ENCODE results near the gene PSMD1. TPM values are rescaled to one million over a fixed set of nuclear protein-coding genes. Genes with fewer than 3 reads are reported as not detected.

PSMD1 gene
- total RNA-seq, 1 donor from 2014 or later: 108 TPM

DNA sequence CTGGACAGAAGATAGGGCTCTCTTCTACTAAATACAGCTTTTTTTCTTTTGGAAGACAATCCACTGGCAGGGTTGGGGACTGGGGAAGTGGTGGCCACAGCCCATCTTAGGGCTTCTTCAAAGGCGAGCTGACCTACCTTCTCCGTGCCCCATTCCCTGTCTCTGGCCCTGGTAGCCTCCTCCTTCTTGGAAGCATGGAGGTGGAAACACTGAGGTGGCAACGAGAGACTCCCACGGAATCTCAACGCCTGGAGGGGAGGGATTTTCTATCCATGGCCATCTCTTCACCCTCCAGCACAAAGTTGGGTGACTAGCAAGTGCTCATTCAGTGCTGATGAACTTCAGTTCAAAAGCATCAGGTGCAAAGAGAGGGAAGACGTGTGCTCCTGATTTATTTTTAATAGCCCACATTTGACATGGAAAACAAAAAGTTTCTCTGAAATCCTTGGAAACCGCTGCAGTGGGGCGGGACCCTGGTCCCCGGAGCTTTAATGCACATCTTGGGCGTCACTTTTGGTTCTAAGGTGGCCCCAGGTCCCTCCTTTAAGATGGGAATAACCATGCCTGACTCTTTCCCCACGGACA, 141.1 kb downstream of the PSMD1 start:
- TF ChIP-seq, protein P1, sequence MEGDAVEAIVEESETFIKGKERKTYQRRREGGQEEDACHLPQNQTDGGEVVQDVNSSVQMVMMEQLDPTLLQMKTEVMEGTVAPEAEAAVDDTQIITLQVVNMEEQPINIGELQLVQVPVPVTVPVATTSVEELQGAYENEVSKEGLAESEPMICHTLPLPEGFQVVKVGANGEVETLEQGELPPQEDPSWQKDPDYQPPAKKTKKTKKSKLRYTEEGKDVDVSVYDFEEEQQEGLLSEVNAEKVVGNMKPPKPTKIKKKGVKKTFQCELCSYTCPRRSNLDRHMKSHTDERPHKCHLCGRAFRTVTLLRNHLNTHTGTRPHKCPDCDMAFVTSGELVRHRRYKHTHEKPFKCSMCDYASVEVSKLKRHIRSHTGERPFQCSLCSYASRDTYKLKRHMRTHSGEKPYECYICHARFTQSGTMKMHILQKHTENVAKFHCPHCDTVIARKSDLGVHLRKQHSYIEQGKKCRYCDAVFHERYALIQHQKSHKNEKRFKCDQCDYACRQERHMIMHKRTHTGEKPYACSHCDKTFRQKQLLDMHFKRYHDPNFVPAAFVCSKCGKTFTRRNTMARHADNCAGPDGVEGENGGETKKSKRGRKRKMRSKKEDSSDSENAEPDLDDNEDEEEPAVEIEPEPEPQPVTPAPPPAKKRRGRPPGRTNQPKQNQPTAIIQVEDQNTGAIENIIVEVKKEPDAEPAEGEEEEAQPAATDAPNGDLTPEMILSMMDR (IDR thresholded peaks at IDR 0.05): no peak
- peaks cover 17% of the 10 kb centered on the region for H3K36me3 Mint-ChIP-seq (ENCODE audit: low read depth)
- peaks cover 49% of the 10 kb centered on the region for H3K4me1 Mint-ChIP-seq (ENCODE audit: low read depth)

DNA sequence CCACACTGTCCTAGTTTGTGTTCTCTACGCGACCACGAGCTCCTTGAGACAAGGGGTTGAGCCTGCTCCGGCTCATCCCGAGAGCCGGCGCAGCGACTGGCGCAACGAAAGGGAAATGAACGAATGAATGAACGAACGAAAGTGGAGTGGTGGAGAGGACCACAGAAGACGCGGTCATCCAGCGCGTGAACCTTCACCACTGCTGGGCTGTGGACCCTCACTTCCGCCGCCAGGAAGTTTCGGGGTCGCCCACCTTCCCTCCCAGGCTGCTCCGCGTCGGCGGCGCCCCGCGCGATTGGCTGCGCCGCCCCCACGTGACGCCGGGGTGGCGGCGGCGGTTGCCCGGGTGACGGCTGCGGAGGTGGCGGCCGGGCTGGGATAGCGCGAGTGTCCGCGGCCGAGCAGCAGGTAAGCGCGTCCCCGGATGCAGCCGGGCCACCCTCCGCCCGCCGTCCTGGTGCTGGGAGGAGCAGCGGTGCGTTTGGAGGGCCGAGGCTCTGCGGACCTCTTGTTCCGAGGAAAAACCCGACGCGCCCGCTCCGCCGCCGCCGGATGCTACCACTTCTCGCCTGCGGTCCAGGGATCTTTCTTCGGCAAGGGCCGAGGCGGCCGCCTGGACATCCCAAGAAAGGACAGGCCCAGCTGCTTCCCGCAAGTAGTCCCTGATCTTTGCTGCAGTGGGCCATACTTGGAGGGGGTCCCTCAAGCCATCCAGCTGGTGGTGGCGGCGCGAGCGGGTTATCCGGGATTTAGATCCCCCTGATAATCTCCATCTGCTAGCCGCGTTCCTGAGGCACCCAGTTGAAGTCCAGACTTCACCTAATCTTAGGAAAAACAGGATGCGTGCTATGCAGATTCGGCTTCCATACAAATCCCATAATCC, 141.9 kb downstream of the PSMD1 start, which contains the start of gene ARMC9:
Gene ARMC9 (plus strand): TSS at position 341 of the 883 bp plus-strand sequence. CDS start 7,608 bp downstream, outside the sequence.
- Mint-ChIP-seq H3K9me3 (ENCODE audit: low read depth) (no peaks in the 10 kb centered on the region), H3K27ac (ENCODE audit: unreplicated experiment) (peak within 1 kb of the TSS; percentile 95), H3K4me3 (ENCODE audit: unreplicated experiment) (peak within 1 kb of the TSS; percentile 91), H3K4me1 (ENCODE audit: low read depth) (peaks cover 51% of the 10 kb centered on the region), H3K27me3 (ENCODE audit: low read depth) (no peaks in the 10 kb centered on the region), H3K36me3 (ENCODE audit: low read depth) (peaks cover 22% of the 10 kb centered on the region)
- TF ChIP-seq, protein P1 (IDR thresholded peaks at IDR 0.05): no peak
- no peak for DNase-seq (ENCODE audit: low spot score)

More for the DNA sequence above, 141.1 kb downstream of the PSMD1 start:
- Mint-ChIP-seq H3K27me3 (ENCODE audit: low read depth) (no peaks in the 10 kb centered on the region), H3K4me3 (ENCODE audit: unreplicated experiment) (peak overlapping the region; percentile 85), H3K9me3 (ENCODE audit: low read depth) (no peaks in the 10 kb centered on the region), H3K27ac (ENCODE audit: unreplicated experiment) (peak overlapping the region; percentile 94)
- DNase-seq (ENCODE audit: low spot score): no peak

DNA sequence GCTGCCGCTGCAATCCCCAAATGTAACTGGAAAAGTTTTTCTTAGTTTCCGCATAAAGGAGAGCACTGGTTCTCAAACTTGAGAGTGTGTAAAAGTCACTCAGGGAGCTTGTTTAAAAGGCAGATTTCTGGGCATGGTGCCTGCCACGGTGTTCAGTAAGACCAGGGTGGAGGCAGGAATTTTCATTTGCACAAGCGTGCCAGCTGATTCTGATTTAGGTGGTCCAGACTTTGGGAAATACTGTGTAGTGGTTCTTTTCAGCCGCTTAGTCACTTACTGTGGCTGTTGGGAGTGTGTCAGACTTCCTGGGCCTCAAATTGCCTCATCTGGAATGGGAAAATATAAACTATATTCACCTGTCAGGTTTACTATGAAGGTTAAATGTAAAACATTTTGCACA, 142.6 kb downstream of the PSMD1 start:
- DNase-seq (ENCODE audit: low spot score): no peak
- TF ChIP-seq, protein P1 (IDR thresholded peaks at IDR 0.05): no peak
- Mint-ChIP-seq H3K4me3 (ENCODE audit: unreplicated experiment) (peak overlapping the region; percentile 91), H3K27me3 (ENCODE audit: low read depth) (no peaks in the 10 kb centered on the region), H3K27ac (ENCODE audit: unreplicated experiment) (peak overlapping the region; percentile 95), H3K36me3 (ENCODE audit: low read depth) (peaks cover 26% of the 10 kb centered on the region), H3K9me3 (ENCODE audit: low read depth) (no peaks in the 10 kb centered on the region), H3K4me1 (ENCODE audit: low read depth) (peaks cover 56% of the 10 kb centered on the region)

DNA sequence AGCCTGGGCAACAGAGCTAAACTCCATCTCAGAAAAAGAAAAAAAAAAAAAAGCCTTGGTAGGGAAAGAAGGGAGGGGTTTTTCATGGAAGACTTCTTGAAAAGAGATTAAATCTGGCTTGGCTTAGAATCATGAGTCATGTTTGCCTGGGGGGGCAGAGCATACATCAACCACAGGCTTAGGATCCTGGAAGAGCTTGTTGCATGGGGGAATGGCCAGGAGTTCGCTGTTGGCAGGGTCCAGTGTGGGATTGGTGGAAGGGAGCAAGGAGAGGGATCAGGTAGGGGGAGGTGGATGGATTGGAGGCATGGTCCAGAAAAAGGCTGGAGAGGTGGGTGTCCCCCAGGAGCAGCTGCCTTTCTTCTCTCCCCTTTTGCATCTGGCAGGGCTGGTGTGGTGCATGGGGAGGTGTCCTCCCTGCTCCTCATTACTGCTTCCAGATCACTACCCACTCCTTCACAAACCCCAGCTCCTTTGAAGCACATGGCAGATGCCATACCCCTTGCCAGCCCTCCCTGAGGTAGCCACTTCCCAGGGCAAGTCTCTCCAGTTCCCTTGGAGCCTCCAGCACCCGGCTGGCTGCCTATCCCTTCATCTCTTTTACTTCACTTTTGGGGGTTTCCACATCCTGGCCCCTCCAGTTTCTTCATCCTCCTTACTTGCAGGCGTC, 144.3 kb downstream of the PSMD1 start:
- no peak for DNase-seq (ENCODE audit: low spot score)
- H3K4me1 Mint-ChIP-seq (ENCODE audit: low read depth): peaks cover 74% of the 10 kb centered on the region
- peak overlapping the region; percentile 95 for H3K27ac Mint-ChIP-seq (ENCODE audit: unreplicated experiment)

More for the DNA sequence above, 144.3 kb downstream of the PSMD1 start:
- TF ChIP-seq, protein P1 (IDR thresholded peaks at IDR 0.05): no peak
- no peaks in the 10 kb centered on the region for H3K9me3 Mint-ChIP-seq (ENCODE audit: low read depth)
- H3K27me3 Mint-ChIP-seq (ENCODE audit: low read depth): no peaks in the 10 kb centered on the region
- peak overlapping the region; percentile 91 for H3K4me3 Mint-ChIP-seq (ENCODE audit: unreplicated experiment)
- H3K36me3 Mint-ChIP-seq (ENCODE audit: low read depth): peaks cover 36% of the 10 kb centered on the region
